HEK293 (cell line): Measurements from ENCODE around the gene CPLX3.

ENCODE experiments used
- EGR2 ChIP-seq: fragments of 450-650 bp; formaldehyde crosslinking; IDR thresholded peaks from 2 replicates; pipeline ENCODE4 v1.5.1; 2016; ENCODE audit warnings: low read depth, missing biosample characterization, missing genetic modification characterization
- IKZF3 ChIP-seq: fragments of 450-650 bp; IDR thresholded peaks from 2 replicates; pipeline ENCODE4 v1.5.0; 2018; ENCODE audit warnings: missing biosample characterization, mild to moderate bottlenecking, missing genetic modification characterization, moderate library complexity
- KLF16 ChIP-seq: fragments of 450-650 bp; formaldehyde crosslinking; IDR thresholded peaks from 2 replicates; pipeline ENCODE4 v1.5.1; 2017; ENCODE audit warnings: missing biosample characterization, missing genetic modification characterization
- KLF17 ChIP-seq: fragments of 450-650 bp; formaldehyde crosslinking; IDR thresholded peaks from 2 replicates; pipeline ENCODE4 v1.5.1; 2016; ENCODE audit warnings: missing biosample characterization, missing genetic modification characterization
- KLF7 ChIP-seq: fragments of 450-650 bp; formaldehyde crosslinking; IDR thresholded peaks from 2 replicates; pipeline ENCODE4 v1.5.1; 2016; ENCODE audit warnings: missing biosample characterization, missing genetic modification characterization, borderline replicate concordance
- PRDM10 ChIP-seq: fragments of 450-650 bp; formaldehyde crosslinking; IDR thresholded peaks from 2 replicates; pipeline ENCODE4 v1.5.1; 2016; ENCODE audit warnings: missing biosample characterization, missing genetic modification characterization
- REPIN1 ChIP-seq: fragments of 450-650 bp; formaldehyde crosslinking; IDR thresholded peaks from 2 replicates; pipeline ENCODE4 v1.5.1; 2017; ENCODE audit warnings: missing biosample characterization, missing genetic modification characterization, low read depth
- SP2 ChIP-seq: fragments of 450-650 bp; formaldehyde crosslinking; IDR thresholded peaks from 2 replicates; pipeline ENCODE4 v1.5.1; 2016; ENCODE audit warnings: missing biosample characterization, missing genetic modification characterization
- WT1 ChIP-seq: fragments of 450-650 bp; formaldehyde crosslinking; IDR thresholded peaks from 2 replicates; pipeline ENCODE4 v1.5.1; 2016; ENCODE audit warnings: missing biosample characterization, missing genetic modification characterization
- ZBTB11 ChIP-seq: fragments of 450-650 bp; formaldehyde crosslinking; conservative IDR thresholded peaks from 2 replicates; pipeline ENCODE4 v1.5.1; 2016; ENCODE audit warnings: low read depth, missing biosample characterization, missing genetic modification characterization
- ZNF10 ChIP-seq: fragments of 450-650 bp; formaldehyde crosslinking; IDR thresholded peaks from 2 replicates; pipeline ENCODE4 v1.5.1; 2017; ENCODE audit warnings: missing biosample characterization, missing genetic modification characterization
- ZNF133 ChIP-seq: fragments of 450-650 bp; formaldehyde crosslinking; IDR thresholded peaks from 2 replicates; pipeline ENCODE4 v1.5.1; 2016; ENCODE audit warnings: missing biosample characterization, missing genetic modification characterization
- ZNF138 ChIP-seq: fragments of 450-650 bp; formaldehyde crosslinking; IDR thresholded peaks from 2 replicates; pipeline ENCODE4 v1.5.1; 2016; ENCODE audit warnings: missing biosample characterization, missing genetic modification characterization, borderline replicate concordance
- ZNF174 ChIP-seq: fragments of 450-650 bp; formaldehyde crosslinking; IDR thresholded peaks from 2 replicates; pipeline ENCODE4 v1.5.0; 2017; ENCODE audit warnings: missing biosample characterization, mild to moderate bottlenecking, missing genetic modification characterization
- ZNF18 ChIP-seq: fragments of 450-650 bp; formaldehyde crosslinking; IDR thresholded peaks from 2 replicates; pipeline ENCODE4 v1.5.1; 2016; ENCODE audit warnings: missing biosample characterization, missing genetic modification characterization
- ZNF202 ChIP-seq: fragments of 450-650 bp; formaldehyde crosslinking; IDR thresholded peaks from 2 replicates; pipeline ENCODE4 v1.5.1; 2016; ENCODE audit warnings: missing biosample characterization, missing genetic modification characterization, borderline replicate concordance
- ZNF214 ChIP-seq: fragments of 450-650 bp; formaldehyde crosslinking; IDR thresholded peaks from 2 replicates; pipeline ENCODE4 v1.5.1; 2017; ENCODE audit warnings: missing biosample characterization, mild to moderate bottlenecking, missing genetic modification characterization, borderline replicate concordance
- ZNF248 ChIP-seq: fragments of 450-650 bp; formaldehyde crosslinking; IDR thresholded peaks from 2 replicates; pipeline ENCODE4 v1.5.1; 2017; ENCODE audit warnings: missing biosample characterization, missing genetic modification characterization
- ZNF324 ChIP-seq: fragments of 450-650 bp; formaldehyde crosslinking; IDR thresholded peaks from 2 replicates; pipeline ENCODE4 v1.5.1; 2016; ENCODE audit warnings: missing biosample characterization, missing genetic modification characterization
- ZNF391 ChIP-seq: fragments of 450-650 bp; formaldehyde crosslinking; IDR thresholded peaks from 2 replicates; pipeline ENCODE4 v1.5.1; 2016; ENCODE audit warnings: low read depth, missing biosample characterization, missing genetic modification characterization, borderline replicate concordance
- ZNF394 ChIP-seq: fragments of 450-650 bp; formaldehyde crosslinking; IDR thresholded peaks from 2 replicates; pipeline ENCODE4 v1.5.1; 2016; ENCODE audit warnings: missing biosample characterization, missing genetic modification characterization, mild to moderate bottlenecking, moderate library complexity, borderline replicate concordance
- ZNF416 ChIP-seq: fragments of 450-650 bp; formaldehyde crosslinking; IDR thresholded peaks from 2 replicates; pipeline ENCODE4 v1.5.1; 2016; ENCODE audit warnings: missing biosample characterization, missing genetic modification characterization
- ZNF473 ChIP-seq: fragments of 450-650 bp; formaldehyde crosslinking; IDR thresholded peaks from 2 replicates; pipeline ENCODE4 v1.5.1; 2017; ENCODE audit warnings: missing biosample characterization, missing genetic modification characterization
- ZNF488 ChIP-seq: fragments of 450-650 bp; formaldehyde crosslinking; IDR thresholded peaks from 2 replicates; pipeline ENCODE4 v1.5.1; 2016; ENCODE audit warnings: missing biosample characterization, missing genetic modification characterization
- ZNF629 ChIP-seq: fragments of 450-650 bp; formaldehyde crosslinking; IDR thresholded peaks from 2 replicates; pipeline ENCODE4 v1.5.1; 2017; ENCODE audit warnings: missing biosample characterization, missing genetic modification characterization
- ZNF654 ChIP-seq: fragments of 450-650 bp; formaldehyde crosslinking; IDR thresholded peaks from 2 replicates; pipeline ENCODE4 v1.5.1; 2016; ENCODE audit warnings: low read depth, missing biosample characterization, missing genetic modification characterization
- ZNF76 ChIP-seq: fragments of 450-650 bp; formaldehyde crosslinking; IDR thresholded peaks from 2 replicates; pipeline ENCODE4; 2016; ENCODE audit warnings: low read depth, missing biosample characterization, missing genetic modification characterization, borderline replicate concordance
- ZNF830 ChIP-seq: fragments of 450-650 bp; IDR thresholded peaks from 2 replicates; pipeline ENCODE4 v1.5.0; 2018; ENCODE audit warnings: missing biosample characterization, missing genetic modification characterization, low read depth, mild to moderate bottlenecking, moderate library complexity
- ZNF837 ChIP-seq: fragments of 450-650 bp; formaldehyde crosslinking; IDR thresholded peaks from 2 replicates; pipeline ENCODE4 v1.5.1; 2016; ENCODE audit warnings: missing biosample characterization, missing genetic modification characterization

CPLX3 gene

GRCh38 chr15:74799856-74800558 lies 26.4 kb upstream of the CPLX3 start (continued):
- no peak for TF ChIP-seq ZNF488 (tag by site-specific recombination)
- TF ChIP-seq ZNF76 (tag by site-specific recombination), result no peak
- 0 out of 2 replicates have a peak, but pooled peaks have one; percentile 25 for TF ChIP-seq ZNF10 (tag by site-specific recombination)
- TF ChIP-seq ZNF202 (tag by site-specific recombination), result no peak
- TF ChIP-seq SP2 (tag by site-specific recombination), result peak; percentile 38
- TF ChIP-seq ZNF416 (tag by site-specific recombination), result no peak
- peak; percentile 93 for TF ChIP-seq KLF17 (tag by site-specific recombination)
- no peak for TF ChIP-seq ZNF394 (tag by site-specific recombination)
- no peak for TF ChIP-seq ZNF174 (tag by site-specific recombination)
- TF ChIP-seq ZNF654, result peak; percentile 57
- TF ChIP-seq ZBTB11, result no peak
- TF ChIP-seq ZNF324 (tag by site-specific recombination), result 0 out of 2 replicates have a peak, but pooled peaks have one; percentile 54
- no peak for TF ChIP-seq ZNF837 (tag by site-specific recombination)
- TF ChIP-seq ZNF629 (tag by site-specific recombination), result peak; percentile 81
- TF ChIP-seq KLF16, result peak; percentile 71
- TF ChIP-seq ZNF473 (tag by site-specific recombination), result no peak
- no peak for TF ChIP-seq ZNF248
- 0 out of 2 replicates have a peak, but pooled peaks have one; percentile 25 for TF ChIP-seq WT1 (tag by site-specific recombination)
- TF ChIP-seq ZNF138 (tag by site-specific recombination), result no peak
- no peak for TF ChIP-seq ZNF214 (tag by site-specific recombination)
- 0 out of 2 replicates have a peak, but pooled peaks have one; percentile 24 for TF ChIP-seq PRDM10 (tag by site-specific recombination)
- TF ChIP-seq IKZF3 (tag by site-specific recombination), result no peak
- TF ChIP-seq ZNF830 (tag by site-specific recombination), result no peak
- TF ChIP-seq ZNF133 (tag by site-specific recombination), result no peak
- TF ChIP-seq KLF7 (tag by site-specific recombination), result peak; percentile 26; the same call in 1 of the 2 replicates
- TF ChIP-seq ZNF391, result peak; percentile 54; the same call in 1 of the 2 replicates
- no peak for TF ChIP-seq REPIN1
- TF ChIP-seq EGR2 (tag by site-specific recombination), result peak; percentile 47
- no peak for TF ChIP-seq ZNF18 (tag by site-specific recombination)
